GM19035 (cell line): ENCODE results near the gene PCDHGA9.
"Not testable (repeated sequence)": the region's sequence is repeated elsewhere in the genome, so short reads cannot be mapped to it uniquely, and the experiment has no call there.

Experiments
- ATAC-seq: cut with Tn5 transposase; IDR thresholded peaks from one replicate; pipeline ENCODE4 v1.9.1; 2021; ENCODE audit not compliant: unreplicated experiment

Gene PCDHGA9

DNA sequence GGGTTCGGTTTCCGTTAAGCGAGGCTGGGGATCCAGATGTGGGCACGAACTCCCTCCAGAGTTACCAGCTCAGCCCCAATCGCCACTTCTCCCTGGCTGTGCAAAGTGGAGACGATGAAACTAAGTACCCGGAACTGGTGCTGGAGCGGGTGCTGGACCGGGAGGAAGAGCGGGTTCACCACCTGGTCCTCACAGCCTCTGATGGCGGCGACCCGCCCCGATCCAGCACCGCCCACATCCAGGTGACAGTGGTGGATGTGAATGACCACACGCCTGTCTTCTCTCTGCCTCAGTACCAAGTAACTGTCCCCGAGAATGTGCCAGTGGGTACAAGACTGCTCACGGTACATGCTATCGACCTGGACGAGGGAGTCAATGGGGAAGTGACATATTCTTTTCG lies 19.2 kb upstream of the PCDHGA9 start:
- ATAC-seq, result no peak

DNA sequence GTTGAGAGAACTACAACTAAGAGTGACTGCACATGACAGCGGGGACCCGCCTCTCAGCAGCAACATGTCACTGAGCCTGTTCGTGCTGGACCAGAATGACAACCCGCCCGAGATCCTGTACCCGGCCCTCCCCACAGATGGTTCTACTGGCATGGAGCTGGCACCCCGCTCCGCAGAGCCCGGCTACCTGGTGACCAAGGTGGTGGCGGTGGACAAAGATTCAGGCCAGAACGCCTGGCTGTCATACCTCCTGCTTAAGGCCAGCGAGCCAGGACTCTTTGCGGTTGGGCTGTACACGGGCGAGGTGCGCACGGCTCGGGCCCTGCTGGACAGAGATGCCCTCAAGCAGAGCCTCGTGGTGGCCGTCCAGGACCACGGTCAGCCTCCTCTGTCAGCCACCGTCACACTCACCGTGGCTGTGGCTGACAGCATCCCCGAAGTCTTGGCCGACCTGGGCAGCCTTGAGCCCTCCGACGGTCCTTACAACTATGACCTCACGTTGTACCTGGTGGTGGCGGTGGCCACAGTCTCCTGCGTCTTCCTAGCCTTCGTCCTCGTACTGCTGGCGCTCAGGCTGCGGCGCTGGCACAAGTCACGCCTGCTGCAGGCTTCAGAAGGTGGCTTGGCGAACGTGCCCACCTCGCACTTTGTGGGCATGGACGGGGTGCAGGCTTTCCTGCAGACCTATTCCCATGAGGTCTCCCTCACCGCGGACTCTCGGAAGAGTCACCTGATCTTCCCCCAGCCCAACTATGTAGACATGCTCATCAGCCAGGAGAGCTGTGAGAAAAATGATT lies 17.9 kb upstream of the PCDHGA9 start:
- ATAC-seq, result no peak

DNA sequence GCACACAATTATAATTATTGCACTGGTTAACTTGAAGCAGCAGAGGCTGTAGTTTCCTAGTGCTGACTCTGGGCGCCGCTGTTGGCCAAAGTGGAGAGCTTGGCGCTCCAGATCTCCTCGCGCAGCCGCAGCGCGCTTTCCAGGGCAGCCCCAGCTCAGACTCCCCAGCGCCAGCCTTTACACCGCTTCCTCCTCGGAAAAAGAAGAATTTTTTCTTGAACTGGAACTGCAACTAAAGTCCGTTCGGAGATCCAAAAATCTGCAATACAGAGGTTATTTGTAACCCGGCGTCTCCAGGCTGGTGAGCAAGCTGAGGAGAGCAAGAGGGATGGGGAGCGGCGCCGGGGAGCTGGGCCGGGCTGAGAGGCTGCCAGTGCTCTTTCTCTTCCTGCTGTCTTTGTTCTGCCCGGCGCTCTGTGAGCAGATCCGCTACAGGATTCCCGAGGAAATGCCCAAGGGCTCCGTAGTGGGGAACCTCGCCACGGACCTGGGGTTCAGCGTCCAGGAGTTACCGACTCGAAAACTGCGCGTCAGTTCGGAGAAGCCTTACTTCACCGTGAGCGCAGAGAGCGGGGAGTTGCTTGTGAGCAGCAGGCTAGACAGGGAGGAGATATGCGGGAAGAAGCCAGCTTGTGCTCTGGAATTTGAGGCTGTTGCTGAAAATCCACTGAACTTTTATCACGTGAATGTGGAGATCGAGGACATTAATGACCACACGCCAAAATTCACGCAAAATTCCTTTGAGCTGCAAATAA lies 14.8 kb upstream of the PCDHGA9 start, which contains the start of gene PCDHGB4:
Gene PCDHGB4, plus strand, starts transcription at position 142 of the 755 bp plus-strand sequence. Its CDS starts 187 bp downstream, at position 329.
- peak; percentile 90 for ATAC-seq

DNA sequence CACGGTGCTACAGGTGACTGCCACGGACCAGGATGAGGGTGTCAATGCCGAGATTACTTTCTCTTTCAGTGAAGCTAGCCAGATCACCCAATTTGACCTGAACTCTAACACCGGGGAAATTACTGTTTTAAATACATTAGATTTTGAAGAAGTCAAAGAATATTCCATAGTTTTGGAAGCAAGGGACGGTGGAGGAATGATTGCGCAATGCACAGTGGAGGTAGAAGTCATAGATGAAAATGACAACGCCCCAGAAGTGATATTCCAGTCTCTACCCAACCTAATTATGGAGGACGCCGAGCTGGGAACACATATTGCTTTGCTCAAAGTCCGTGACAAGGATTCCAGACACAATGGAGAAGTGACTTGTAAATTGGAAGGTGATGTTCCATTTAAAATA lies 13.9 kb upstream of the PCDHGA9 start:
- no peak for ATAC-seq

DNA sequence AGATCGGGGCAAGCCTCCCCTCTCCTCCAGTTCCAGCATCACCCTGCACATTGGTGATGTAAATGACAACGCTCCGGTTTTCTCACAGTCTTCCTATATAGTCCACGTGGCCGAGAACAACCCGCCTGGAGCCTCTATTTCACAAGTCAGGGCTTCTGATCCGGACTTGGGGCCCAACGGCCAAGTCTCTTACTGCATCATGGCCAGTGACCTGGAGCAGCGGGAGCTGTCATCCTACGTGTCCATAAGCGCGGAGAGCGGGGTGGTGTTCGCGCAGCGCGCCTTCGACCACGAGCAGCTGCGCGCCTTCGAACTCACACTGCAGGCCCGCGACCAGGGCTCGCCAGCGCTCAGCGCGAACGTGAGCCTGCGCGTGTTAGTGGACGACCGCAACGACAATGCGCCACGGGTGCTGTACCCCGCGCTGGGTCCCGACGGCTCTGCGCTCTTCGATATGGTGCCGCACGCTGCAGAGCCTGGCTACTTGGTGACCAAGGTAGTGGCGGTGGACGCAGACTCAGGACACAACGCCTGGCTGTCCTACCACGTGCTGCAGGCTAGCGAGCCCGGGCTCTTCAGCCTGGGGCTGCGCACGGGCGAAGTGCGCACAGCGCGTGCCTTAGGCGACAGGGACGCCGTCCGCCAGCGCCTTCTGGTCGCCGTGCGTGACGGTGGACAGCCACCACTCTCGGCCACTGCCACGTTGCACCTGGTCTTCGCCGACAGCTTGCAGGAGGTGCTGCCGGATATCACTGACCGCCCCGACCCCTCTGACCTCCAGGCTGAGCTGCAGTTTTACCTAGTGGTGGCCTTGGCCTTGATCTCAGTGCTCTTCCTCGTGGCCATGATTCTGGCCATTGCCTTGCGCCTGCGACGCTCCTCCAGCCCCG lies 13.2 kb upstream of the PCDHGA9 start:
- ATAC-seq, result no peak

DNA sequence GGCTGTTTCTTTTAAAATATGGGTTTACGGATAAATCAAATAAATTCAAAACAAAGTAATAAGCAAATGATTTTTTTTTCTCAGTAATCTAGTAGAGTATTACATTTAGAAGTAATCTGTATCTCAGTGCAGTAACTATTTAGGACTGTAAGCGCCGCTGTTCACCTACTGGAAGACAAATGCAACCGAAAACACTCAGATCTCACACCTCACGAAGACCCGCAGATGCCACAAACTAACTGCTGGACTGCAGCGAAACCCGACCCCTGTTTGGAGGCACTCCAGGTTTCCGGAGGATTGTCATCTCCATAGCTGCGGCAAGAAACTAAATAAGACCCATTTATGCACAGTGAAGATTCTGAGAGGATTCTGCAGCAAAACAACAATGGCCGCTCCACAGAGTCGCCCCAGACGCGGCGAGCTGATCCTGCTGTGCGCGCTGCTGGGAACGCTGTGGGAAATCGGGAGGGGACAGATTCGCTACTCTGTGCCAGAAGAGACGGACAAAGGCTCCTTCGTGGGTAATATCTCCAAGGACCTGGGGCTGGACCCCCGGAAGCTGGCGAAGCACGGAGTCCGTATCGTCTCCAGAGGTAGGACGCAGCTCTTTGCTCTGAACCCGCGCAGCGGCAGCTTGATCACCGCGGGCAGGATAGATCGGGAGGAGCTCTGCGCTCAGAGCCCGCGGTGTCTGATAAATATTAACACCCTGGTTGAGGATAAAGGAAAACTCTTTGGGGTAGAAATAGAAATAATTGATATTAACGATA lies 10.0 kb upstream of the PCDHGA9 start, which contains the start of gene PCDHGA8:
Gene PCDHGA8, plus strand, starts transcription at position 205 of the 770 bp plus-strand sequence. Its CDS starts 181 bp downstream, at position 386.
- no peak for ATAC-seq

DNA sequence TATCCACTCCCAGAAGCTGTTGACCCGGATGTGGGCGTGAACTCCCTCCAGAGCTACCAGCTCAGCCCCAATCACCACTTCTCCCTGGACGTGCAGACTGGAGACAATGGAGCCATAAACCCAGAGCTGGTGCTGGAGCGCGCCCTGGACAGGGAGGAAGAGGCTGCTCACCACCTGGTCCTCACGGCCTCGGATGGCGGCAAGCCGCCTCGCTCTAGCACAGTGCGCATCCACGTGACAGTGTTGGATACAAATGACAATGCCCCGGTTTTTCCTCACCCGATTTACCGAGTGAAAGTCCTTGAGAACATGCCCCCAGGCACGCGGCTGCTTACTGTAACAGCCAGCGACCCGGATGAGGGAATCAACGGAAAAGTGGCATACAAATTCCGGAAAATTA lies 9.3 kb upstream of the PCDHGA9 start:
- no peak for ATAC-seq

DNA sequence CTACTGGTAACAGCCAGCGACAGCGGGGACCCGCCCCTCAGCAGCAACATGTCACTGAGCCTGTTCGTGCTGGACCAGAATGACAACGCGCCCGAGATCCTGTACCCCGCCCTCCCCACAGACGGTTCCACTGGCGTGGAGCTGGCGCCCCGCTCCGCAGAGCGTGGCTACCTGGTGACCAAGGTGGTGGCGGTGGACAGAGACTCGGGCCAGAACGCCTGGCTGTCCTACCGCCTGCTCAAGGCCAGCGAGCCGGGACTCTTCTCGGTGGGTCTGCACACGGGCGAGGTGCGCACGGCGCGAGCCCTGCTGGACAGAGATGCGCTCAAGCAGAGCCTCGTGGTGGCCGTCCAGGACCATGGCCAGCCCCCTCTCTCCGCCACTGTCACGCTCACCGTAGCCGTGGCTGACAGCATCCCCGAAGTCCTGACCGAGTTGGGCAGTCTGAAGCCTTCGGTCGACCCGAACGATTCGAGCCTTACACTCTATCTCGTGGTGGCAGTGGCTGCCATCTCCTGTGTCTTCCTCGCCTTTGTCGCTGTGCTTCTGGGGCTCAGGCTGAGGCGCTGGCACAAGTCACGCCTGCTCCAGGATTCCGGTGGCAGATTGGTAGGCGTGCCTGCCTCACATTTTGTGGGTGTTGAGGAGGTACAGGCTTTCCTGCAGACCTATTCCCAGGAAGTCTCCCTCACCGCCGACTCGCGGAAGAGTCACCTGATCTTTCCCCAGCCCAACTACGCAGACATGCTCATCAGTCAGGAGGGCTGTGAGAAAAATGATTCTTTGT lies 8.0 kb upstream of the PCDHGA9 start:
- ATAC-seq, result not testable (repeated sequence)

DNA sequence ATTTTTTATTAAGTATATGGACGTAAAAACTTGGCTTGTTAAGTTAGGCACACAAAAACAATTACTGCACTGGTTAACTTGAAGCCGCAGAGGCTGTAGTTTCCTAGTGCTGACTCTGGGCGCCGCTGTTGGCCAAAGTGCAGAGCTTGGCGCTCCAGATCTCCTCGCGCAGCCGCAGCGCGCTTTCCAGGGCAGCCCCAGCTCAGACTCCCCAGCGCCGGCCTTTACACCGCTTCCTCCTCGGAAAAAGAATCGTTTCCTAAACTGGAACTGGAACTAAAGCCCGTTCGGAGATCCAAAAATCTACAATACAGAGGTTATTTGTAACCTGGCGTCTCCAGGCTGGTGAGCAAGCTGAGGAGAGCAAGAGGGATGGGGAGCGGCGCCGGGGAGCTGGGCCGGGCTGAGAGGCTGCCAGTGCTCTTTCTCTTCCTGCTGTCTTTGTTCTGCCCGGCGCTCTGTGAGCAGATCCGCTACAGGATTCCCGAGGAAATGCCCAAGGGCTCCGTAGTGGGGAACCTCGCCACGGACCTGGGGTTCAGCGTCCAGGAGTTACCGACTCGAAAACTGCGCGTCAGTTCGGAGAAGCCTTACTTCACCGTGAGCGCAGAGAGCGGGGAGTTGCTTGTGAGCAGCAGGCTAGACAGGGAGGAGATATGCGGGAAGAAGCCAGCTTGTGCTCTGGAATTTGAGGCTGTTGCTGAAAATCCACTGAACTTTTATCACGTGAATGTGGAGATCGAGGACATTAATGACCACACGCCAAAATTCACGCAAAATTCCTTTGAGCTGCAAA lies 4.6 kb upstream of the PCDHGA9 start, which contains the start of gene PCDHGB5:
Gene PCDHGB5, plus strand, starts transcription at position 192 of the 796 bp plus-strand sequence. Its CDS starts 181 bp downstream, at position 373.
- ATAC-seq, result peak; percentile 97

DNA sequence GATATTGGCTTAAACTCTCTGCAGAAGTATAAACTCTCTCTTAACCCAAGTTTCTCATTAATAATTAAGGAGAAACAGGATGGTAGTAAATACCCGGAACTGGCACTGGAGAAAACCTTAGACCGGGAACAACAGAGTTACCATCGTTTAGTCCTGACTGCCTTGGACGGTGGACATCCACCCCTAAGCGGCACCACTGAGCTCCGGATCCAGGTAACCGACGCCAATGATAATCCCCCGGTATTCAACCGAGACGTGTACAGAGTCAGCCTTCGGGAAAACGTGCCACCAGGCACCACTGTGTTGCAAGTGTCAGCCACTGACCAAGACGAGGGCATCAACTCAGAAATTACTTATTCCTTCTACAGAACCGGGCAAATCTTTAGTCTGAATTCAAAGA lies 4.0 kb upstream of the PCDHGA9 start:
- no peak for ATAC-seq

DNA sequence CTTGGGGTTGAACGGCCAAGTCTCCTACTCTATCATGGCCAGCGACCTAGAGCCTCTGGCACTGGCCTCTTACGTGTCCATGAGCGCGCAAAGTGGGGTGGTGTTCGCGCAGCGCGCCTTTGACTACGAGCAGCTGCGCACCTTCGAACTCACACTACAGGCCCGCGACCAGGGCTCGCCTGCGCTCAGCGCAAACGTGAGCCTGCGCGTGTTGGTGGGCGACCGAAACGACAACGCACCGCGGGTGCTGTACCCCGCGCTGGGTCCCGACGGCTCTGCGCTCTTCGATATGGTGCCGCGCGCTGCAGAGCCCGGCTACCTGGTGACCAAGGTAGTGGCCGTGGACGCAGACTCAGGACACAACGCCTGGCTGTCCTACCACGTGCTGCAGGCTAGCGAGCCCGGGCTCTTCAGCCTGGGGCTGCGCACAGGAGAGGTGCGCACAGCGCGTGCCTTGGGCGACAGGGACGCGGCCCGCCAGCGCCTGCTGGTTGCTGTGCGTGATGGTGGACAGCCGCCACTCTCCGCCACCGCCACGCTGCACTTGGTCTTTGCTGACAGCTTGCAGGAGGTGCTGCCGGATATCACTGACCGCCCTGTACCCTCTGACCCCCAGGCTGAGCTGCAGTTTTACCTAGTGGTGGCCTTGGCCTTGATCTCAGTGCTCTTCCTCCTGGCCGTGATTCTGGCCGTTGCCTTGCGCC lies 2.9 kb upstream of the PCDHGA9 start:
- ATAC-seq, result no peak

DNA sequence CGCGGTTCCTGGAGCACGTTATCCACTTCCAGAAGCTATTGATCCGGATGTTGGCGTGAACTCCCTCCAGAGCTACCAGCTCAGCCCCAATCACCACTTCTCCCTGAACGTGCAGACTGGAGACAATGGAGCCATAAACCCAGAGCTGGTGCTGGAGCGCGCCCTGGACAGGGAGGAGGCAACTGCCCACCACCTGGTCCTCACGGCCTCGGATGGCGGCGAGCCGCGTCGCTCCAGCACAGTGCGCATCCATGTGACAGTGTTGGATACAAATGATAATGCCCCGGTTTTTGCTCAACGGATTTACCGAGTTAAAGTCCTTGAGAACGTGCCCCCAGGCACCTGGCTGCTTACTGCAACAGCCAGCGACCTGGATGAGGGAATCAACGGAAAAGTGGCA lies 809 bp downstream of the PCDHGA9 start:
- no peak for ATAC-seq

DNA sequence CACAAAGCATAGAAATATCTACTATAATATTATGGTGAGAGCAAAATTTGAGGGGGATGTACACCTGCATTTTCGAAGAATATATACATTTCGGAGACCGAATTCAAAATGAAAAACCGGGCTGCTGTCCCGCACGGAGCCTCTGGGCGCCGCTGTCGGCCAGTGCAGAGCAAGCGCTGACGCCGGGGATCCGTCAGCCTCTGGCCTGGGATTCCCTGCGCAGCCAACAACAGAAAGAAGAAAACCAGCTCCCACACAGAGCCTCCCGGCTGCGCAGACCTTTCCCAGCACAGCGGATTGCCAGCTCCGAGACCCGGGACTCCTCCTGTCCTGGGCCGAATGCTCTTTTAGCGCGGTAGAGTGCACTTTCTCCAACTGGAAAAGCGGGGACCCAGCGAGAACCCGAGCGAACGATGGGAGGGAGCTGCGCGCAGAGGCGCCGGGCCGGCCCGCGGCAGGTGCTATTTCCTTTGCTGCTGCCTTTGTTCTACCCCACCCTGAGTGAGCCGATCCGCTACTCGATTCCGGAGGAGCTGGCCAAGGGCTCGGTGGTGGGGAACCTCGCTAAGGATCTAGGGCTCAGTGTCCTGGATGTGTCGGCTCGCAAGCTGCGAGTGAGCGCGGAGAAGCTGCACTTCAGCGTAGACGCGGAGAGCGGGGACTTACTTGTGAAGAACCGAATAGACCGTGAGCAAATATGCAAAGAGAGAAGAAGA lies 5.4 kb downstream of the PCDHGA9 start, which contains the start of gene PCDHGB6:
Gene PCDHGB6, plus strand, starts transcription at position 232 of the 716 bp plus-strand sequence. Its CDS starts 182 bp downstream, at position 414.
- not testable (repeated sequence) for ATAC-seq

DNA sequence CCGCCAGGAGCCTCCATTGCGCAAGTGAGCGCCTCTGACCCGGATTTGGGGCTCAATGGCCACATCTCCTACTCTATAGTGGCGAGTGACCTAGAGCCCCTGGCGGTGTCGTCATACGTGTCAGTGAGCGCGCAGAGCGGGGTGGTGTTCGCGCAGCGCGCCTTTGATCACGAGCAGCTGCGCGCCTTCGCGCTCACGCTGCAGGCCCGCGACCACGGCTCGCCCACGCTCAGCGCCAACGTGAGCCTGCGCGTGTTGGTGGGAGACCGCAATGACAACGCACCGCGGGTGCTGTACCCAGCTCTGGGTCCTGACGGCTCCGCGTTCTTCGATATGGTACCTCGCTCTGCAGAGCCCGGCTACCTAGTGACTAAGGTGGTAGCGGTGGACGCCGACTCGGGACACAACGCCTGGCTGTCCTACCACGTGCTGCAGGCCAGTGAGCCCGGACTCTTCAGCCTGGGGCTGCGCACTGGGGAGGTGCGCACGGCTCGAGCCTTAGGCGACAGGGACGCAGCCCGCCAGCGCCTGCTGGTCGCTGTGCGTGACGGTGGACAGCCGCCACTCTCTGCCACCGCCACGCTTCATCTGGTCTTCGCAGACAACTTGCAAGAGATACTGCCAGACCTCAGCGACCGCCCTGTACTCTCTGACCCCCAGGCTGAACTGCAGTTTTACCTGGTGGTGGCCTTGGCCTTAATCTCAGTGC lies 7.2 kb downstream of the PCDHGA9 start:
- no peak for ATAC-seq

DNA sequence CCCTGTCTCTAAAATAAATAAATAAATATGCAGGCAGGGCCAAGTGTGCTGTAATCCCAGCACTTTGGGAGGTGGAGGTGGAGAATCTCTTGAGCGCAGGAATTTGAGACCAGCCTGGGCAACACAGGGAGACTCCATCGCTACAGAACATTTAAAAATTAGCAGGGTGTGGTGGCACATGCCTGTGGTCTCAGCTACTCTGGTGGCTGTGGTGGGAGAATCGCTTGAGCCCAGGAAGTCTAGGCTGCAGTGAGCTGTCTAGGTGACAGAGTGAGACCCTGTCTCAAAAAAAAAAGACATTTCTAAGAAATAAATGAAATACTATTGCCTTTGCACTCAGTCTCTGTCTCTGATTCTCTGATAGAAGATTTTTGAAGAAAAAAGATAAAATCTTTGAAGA lies 9.0 kb downstream of the PCDHGA9 start:
- no peak for ATAC-seq

DNA sequence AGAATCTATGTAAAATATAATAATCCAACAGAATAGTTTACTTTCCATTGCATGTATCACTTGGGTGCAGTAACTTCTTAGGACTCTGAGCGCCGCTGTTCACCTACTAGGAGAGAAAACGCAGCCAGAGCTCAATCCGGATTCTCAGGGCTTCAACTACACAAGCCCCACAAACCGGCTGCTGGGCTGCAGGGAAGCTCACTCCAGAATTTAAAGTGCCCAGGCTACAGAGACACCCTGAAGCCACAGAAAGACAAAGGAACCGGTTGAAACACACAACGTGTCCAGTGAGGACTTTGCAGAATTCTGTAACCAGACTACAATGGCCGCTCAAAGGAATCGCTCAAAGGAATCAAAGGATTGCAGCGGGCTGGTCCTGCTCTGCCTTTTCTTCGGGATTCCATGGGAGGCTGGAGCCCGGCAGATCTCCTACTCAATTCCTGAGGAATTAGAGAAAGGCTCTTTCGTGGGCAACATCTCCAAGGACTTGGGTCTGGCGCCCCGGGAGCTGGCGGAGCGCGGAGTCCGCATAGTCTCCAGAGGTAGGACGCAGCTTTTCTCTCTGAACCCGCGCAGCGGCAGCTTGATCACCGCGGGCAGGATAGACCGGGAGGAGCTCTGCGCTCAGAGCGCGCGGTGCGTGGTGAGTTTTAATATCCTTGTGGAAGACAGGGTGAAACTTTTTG lies 10.4 kb downstream of the PCDHGA9 start, which contains the start of gene PCDHGA10:
Gene PCDHGA10, plus strand, starts transcription at position 134 of the 686 bp plus-strand sequence. Its CDS starts 189 bp downstream, at position 323.
- peak; percentile 77 for ATAC-seq
